NCI-H1105 (cell line): ENCODE measurements around the gene MCTP1.
"Not testable (repeated sequence)": the region's sequence is repeated elsewhere in the genome, so short reads cannot be mapped to it uniquely, and the experiment has no call there.

Source experiments
- DNase-seq: peaks from one replicate; lab custom pipeline; 2025; lab: John Stamatoyannopoulos, UW

The MCTP1 gene

GRCh38 chr5:95178046-95178651 is 106.7 kb downstream of the MCTP1 start:
- no peak for DNase-seq

GRCh38 chr5:95177456-95177855 is 107.4 kb downstream of the MCTP1 start:
- DNase-seq: no peak

- no peak for DNase-seq
Observed at GRCh38 chr5:95175106-95175505, 109.8 kb downstream of the MCTP1 start.

GRCh38 chr5:95172659-95173058 is 112.2 kb downstream of the MCTP1 start:
- DNase-seq: no peak

GRCh38 chr5:95164861-95165260 is 120.0 kb downstream of the MCTP1 start:
- no peak for DNase-seq

- DNase-seq: no peak
Observed at GRCh38 chr5:95163079-95163478, 121.8 kb downstream of the MCTP1 start.

- DNase-seq: no peak
Observed at GRCh38 chr5:95162231-95162992, 122.5 kb downstream of the MCTP1 start.

GRCh38 chr5:95159603-95160002 is 125.3 kb downstream of the MCTP1 start:
- no peak for DNase-seq

GRCh38 chr5:95155888-95156287 is 129.0 kb downstream of the MCTP1 start:
- DNase-seq: no peak

GRCh38 chr5:95153511-95153910 is 131.4 kb downstream of the MCTP1 start:
- no peak for DNase-seq

- DNase-seq: no peak
Observed at GRCh38 chr5:95152535-95152934, 132.4 kb downstream of the MCTP1 start.

GRCh38 chr5:95152131-95152530 is 132.8 kb downstream of the MCTP1 start:
- DNase-seq: no peak

GRCh38 chr5:95151694-95152093 is 133.2 kb downstream of the MCTP1 start:
- DNase-seq: no peak

GRCh38 chr5:95149387-95149786 is 135.5 kb downstream of the MCTP1 start:
- no peak for DNase-seq

GRCh38 chr5:95148453-95148852 is 136.4 kb downstream of the MCTP1 start:
- no peak for DNase-seq

- not testable (repeated sequence) for DNase-seq
Observed at GRCh38 chr5:95143858-95144257, 141.0 kb downstream of the MCTP1 start.

- DNase-seq: no peak
Observed at GRCh38 chr5:95142145-95142544, 142.7 kb downstream of the MCTP1 start.

- DNase-seq: no peak
Observed at GRCh38 chr5:95141141-95141540, 143.8 kb downstream of the MCTP1 start.

- DNase-seq: no peak
Observed at GRCh38 chr5:95134326-95134725, 150.6 kb downstream of the MCTP1 start.

GRCh38 chr5:95132096-95132495 is 152.8 kb downstream of the MCTP1 start:
- DNase-seq: no peak

GRCh38 chr5:95130941-95131340 is 154.0 kb downstream of the MCTP1 start:
- DNase-seq: no peak

- DNase-seq: no peak
Observed at GRCh38 chr5:95124731-95125130, 160.2 kb downstream of the MCTP1 start.

- DNase-seq: no peak
Observed at GRCh38 chr5:95124101-95124500, 160.8 kb downstream of the MCTP1 start.

GRCh38 chr5:95114902-95115301 is 170.0 kb downstream of the MCTP1 start:
- no peak for DNase-seq
